ENCODE measurements around the gene USP48.

USP48 gene

GRCh38 chr1:21664806-21665588, 118.0 kb downstream of the USP48 start:
- Histone ChIP-seq H3K4me1 (ENCODE audit: control insufficient read depth, insufficient read depth, low read length) (no peaks in the 10 kb centered on the region), H3K27ac (ENCODE audit: extremely low read depth, low read depth, low read length) (no peak overlapping the region), H3K36me3 (ENCODE audit: control insufficient read depth in 2 of 2, insufficient read depth in 1 of 2, low read length in 2 of 2) (no peaks in the 10 kb centered on the region), H3K4me3 (ENCODE audit: low read depth, low read length) (no peak overlapping the region), H3K9me3 (ENCODE audit: control insufficient read depth, insufficient read depth, low read depth, low read length) (no peaks in the 10 kb centered on the region)
- POLR2A ChIA-PET: no interaction called here
- CTCF ChIA-PET: interaction anchor here (0.7 kb wide), 1 partner anchor 39 kb away, joined by 4 read pairs; no protein-coding TSS in a partner anchor
- no peak for TF ChIP-seq ZNF311 (tag by site-specific recombination; IDR thresholded peaks at IDR 0.05; ENCODE audit: borderline replicate concordance)
- TF ChIP-seq ZNF121 (tag by site-specific recombination; IDR thresholded peaks at IDR 0.05): no peak
- no peak for TF ChIP-seq ZNF426 (tag by site-specific recombination; IDR thresholded peaks at IDR 0.05)
- TF ChIP-seq ZNF514 (tag by site-specific recombination; IDR thresholded peaks at IDR 0.05): no peak
- TF ChIP-seq ZNF623 (tag by site-specific recombination; IDR thresholded peaks at IDR 0.05): peak; percentile 83
- no peak for TF ChIP-seq PRDM10 (tag by site-specific recombination; IDR thresholded peaks at IDR 0.05)
- no peak for TF ChIP-seq ZNF580 (tag by site-specific recombination; IDR thresholded peaks at IDR 0.05)
- TF ChIP-seq SP3 (tag by site-specific recombination; IDR thresholded peaks at IDR 0.05): no peak
- no peak for TF ChIP-seq ZNF416 (tag by site-specific recombination; IDR thresholded peaks at IDR 0.05)
- TF ChIP-seq ZNF768 (tag by site-specific recombination; IDR thresholded peaks at IDR 0.05): peak; percentile 65; the same call in 1 of the 2 replicates
- no peak for TF ChIP-seq KLF17 (tag by site-specific recombination; IDR thresholded peaks at IDR 0.05)
- TF ChIP-seq ZBTB10 (tag by site-specific recombination; IDR thresholded peaks at IDR 0.05): no peak
- TF ChIP-seq ZNF664 (tag by site-specific recombination; IDR thresholded peaks at IDR 0.05): peak; percentile 85; the same call in 1 of the 2 replicates

- Histone ChIP-seq H3K4me3 (ENCODE audit: low read depth, low read length) (no peak overlapping the region), H3K27ac (ENCODE audit: extremely low read depth, low read depth, low read length) (no peak overlapping the region), H3K36me3 (ENCODE audit: control insufficient read depth in 2 of 2, insufficient read depth in 1 of 2, low read length in 2 of 2) (no peaks in the 10 kb centered on the region), H3K4me1 (ENCODE audit: control insufficient read depth, insufficient read depth, low read length) (no peaks in the 10 kb centered on the region), H3K9me3 (ENCODE audit: control insufficient read depth, insufficient read depth, low read depth, low read length) (no peaks in the 10 kb centered on the region)
- CTCF ChIA-PET: interaction anchor here (0.7 kb wide), 1 partner anchor 38 kb away, joined by 4 read pairs; no protein-coding TSS in a partner anchor
- POLR2A ChIA-PET: no interaction called here
- no peak for TF ChIP-seq ZNF692 (tag by site-specific recombination; IDR thresholded peaks at IDR 0.05)
- TF ChIP-seq ZNF747 (tag by site-specific recombination; IDR thresholded peaks at IDR 0.05): no peak
- TF ChIP-seq GLI4 (tag by site-specific recombination; IDR thresholded peaks at IDR 0.05): no peak
- 0 out of 2 replicates have a peak, but pooled peaks have one; percentile 7 for TF ChIP-seq ZSCAN16 (tag by site-specific recombination; IDR thresholded peaks at IDR 0.05)
- no peak for TF ChIP-seq ZNF18 (tag by site-specific recombination; IDR thresholded peaks at IDR 0.05)
- no peak for TF ChIP-seq OSR2 (tag by site-specific recombination; IDR thresholded peaks at IDR 0.05)
- TF ChIP-seq ZNF521 (tag by site-specific recombination; IDR thresholded peaks at IDR 0.05): no peak
- TF ChIP-seq ZNF37A (tag by site-specific recombination; IDR thresholded peaks at IDR 0.05): no peak
- peak; percentile 28; the same call in 1 of the 2 replicates for TF ChIP-seq ZBTB20 (tag by site-specific recombination; IDR thresholded peaks at IDR 0.05)
Measured at GRCh38 chr1:21663951-21664805, 118.8 kb downstream of the USP48 start.
